SK-N-MC (cell line): ENCODE measurements around the gene STARD9.

ENCODE experiments used
- EZH2 ChIP-seq: fragments of 200-600 bp; sonication (generic); IDR thresholded peaks from one replicate; pipeline ENCODE4 v1.6.1; 2017; ENCODE audit warnings: antibody characterized with exemption
- FOXP2 ChIP-seq: optimal IDR thresholded peaks from 2 replicates; pipeline ENCODE3; 2011; ENCODE audit warnings: mild to moderate bottlenecking, moderate library complexity; ENCODE audit not compliant: insufficient read depth; ENCODE audit errors: extremely low read length, control extremely low read depth
- POLR2AphosphoS5 ChIP-seq: IDR thresholded peaks from 2 replicates; pipeline ENCODE4 v1.6.1; 2012; ENCODE audit warnings: mild to moderate bottlenecking, low read depth, low read length, borderline replicate concordance

- no peak for TF ChIP-seq EZH2
- TF ChIP-seq POLR2AphosphoS5, result no peak
- no peak for TF ChIP-seq FOXP2
Observed at GRCh38 chr15:42576776-42577175, 1.4 kb downstream of the STARD9 start.
